ENCODE data around the gene ANKRD33B. TPM values are rescaled to one million over a fixed set of nuclear protein-coding genes. Genes with fewer than 3 reads are reported as not detected.

ANKRD33B gene
- total and polyA plus RNA-seq, 9 of the 15 experiments (the other 6 are each of a cell fraction or from before 2014, with no cell fraction given), result 0.10 to 1.7 (median 0.40) TPM

DNA sequence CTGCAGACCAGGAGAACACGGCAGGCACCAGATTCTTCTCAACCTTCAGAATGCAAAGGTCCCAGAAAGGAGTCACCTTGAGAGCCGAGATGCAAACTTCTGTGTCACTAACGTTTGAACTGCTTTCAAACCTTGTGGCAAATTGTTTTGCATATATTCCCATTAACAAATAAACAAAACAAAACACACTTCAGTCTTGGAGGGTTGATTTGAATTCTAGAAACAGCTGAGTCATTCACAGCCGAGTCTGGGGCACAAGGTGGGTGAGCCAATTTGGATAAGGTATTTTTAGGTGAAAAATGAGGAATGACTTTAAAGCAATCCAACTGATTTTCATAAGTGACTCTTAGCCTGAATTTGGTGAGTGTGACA lies 38.8 kb upstream of the ANKRD33B start (continued):
- TF ChIP-seq, protein P1, sequence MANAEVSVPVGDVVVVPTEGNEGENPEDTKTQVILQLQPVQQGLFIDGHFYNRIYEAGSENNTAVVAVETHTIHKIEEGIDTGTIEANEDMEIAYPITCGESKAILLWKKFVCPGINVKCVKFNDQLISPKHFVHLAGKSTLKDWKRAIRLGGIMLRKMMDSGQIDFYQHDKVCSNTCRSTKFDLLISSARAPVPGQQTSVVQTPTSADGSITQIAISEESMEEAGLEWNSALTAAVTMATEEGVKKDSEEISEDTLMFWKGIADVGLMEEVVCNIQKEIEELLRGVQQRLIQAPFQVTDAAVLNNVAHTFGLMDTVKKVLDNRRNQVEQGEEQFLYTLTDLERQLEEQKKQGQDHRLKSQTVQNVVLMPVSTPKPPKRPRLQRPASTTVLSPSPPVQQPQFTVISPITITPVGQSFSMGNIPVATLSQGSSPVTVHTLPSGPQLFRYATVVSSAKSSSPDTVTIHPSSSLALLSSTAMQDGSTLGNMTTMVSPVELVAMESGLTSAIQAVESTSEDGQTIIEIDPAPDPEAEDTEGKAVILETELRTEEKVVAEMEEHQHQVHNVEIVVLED (CRISPR knock-in tag; IDR thresholded peaks at IDR 0.05), result no peak
- no peak for TF ChIP-seq POLR2B (IDR thresholded peaks at IDR 0.05; ENCODE audit: low read depth, partially characterized antibody)
- TF ChIP-seq, protein P2, sequence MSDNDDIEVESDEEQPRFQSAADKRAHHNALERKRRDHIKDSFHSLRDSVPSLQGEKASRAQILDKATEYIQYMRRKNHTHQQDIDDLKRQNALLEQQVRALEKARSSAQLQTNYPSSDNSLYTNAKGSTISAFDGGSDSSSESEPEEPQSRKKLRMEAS (CRISPR knock-in tag; IDR thresholded peaks at IDR 0.05), result no peak
- TF ChIP-seq KAT7 (CRISPR knock-in tag; IDR thresholded peaks at IDR 0.05; ENCODE audit: borderline replicate concordance), result no peak
- TF ChIP-seq, protein P3, sequence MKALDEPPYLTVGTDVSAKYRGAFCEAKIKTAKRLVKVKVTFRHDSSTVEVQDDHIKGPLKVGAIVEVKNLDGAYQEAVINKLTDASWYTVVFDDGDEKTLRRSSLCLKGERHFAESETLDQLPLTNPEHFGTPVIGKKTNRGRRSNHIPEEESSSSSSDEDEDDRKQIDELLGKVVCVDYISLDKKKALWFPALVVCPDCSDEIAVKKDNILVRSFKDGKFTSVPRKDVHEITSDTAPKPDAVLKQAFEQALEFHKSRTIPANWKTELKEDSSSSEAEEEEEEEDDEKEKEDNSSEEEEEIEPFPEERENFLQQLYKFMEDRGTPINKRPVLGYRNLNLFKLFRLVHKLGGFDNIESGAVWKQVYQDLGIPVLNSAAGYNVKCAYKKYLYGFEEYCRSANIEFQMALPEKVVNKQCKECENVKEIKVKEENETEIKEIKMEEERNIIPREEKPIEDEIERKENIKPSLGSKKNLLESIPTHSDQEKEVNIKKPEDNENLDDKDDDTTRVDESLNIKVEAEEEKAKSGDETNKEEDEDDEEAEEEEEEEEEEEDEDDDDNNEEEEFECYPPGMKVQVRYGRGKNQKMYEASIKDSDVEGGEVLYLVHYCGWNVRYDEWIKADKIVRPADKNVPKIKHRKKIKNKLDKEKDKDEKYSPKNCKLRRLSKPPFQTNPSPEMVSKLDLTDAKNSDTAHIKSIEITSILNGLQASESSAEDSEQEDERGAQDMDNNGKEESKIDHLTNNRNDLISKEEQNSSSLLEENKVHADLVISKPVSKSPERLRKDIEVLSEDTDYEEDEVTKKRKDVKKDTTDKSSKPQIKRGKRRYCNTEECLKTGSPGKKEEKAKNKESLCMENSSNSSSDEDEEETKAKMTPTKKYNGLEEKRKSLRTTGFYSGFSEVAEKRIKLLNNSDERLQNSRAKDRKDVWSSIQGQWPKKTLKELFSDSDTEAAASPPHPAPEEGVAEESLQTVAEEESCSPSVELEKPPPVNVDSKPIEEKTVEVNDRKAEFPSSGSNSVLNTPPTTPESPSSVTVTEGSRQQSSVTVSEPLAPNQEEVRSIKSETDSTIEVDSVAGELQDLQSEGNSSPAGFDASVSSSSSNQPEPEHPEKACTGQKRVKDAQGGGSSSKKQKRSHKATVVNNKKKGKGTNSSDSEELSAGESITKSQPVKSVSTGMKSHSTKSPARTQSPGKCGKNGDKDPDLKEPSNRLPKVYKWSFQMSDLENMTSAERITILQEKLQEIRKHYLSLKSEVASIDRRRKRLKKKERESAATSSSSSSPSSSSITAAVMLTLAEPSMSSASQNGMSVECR (CRISPR knock-in tag; IDR thresholded peaks at IDR 0.05), result no peak
- no peak for TF ChIP-seq SREBF1 (IDR thresholded peaks at IDR 0.05; ENCODE audit: borderline replicate concordance, low read depth, low read length)
- no peak for TF ChIP-seq ZNF695 (CRISPR knock-in tag; IDR thresholded peaks at IDR 0.05)
- no peak for TF ChIP-seq JUNB (CRISPR knock-in tag; conservative IDR thresholded peaks at IDR 0.05)
- TF ChIP-seq PML (IDR thresholded peaks at IDR 0.05; ENCODE audit: low read length), result no peak
- no peak for TF ChIP-seq ZNF436 (CRISPR knock-in tag; IDR thresholded peaks at IDR 0.05)
- no peak for TF ChIP-seq ZBED1 (IDR thresholded peaks at IDR 0.05)
- TF ChIP-seq XRCC5 (IDR thresholded peaks at IDR 0.05; ENCODE audit: low read depth, low read length), result no peak
- TF ChIP-seq, protein P4, sequence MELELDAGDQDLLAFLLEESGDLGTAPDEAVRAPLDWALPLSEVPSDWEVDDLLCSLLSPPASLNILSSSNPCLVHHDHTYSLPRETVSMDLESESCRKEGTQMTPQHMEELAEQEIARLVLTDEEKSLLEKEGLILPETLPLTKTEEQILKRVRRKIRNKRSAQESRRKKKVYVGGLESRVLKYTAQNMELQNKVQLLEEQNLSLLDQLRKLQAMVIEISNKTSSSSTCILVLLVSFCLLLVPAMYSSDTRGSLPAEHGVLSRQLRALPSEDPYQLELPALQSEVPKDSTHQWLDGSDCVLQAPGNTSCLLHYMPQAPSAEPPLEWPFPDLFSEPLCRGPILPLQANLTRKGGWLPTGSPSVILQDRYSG (tag; conservative IDR thresholded peaks at IDR 0.05; ENCODE audit: low read depth), result no peak
- TF ChIP-seq, protein P5, sequence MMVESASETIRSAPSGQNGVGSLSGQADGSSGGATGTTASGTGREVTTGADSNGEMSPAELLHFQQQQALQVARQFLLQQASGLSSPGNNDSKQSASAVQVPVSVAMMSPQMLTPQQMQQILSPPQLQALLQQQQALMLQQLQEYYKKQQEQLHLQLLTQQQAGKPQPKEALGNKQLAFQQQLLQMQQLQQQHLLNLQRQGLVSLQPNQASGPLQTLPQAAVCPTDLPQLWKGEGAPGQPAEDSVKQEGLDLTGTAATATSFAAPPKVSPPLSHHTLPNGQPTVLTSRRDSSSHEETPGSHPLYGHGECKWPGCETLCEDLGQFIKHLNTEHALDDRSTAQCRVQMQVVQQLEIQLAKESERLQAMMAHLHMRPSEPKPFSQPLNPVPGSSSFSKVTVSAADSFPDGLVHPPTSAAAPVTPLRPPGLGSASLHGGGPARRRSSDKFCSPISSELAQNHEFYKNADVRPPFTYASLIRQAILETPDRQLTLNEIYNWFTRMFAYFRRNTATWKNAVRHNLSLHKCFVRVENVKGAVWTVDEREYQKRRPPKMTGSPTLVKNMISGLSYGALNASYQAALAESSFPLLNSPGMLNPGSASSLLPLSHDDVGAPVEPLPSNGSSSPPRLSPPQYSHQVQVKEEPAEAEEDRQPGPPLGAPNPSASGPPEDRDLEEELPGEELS (CRISPR knock-in tag; IDR thresholded peaks at IDR 0.05; ENCODE audit: borderline replicate concordance), result no peak
- no peak for TF ChIP-seq PRMT5 (CRISPR knock-in tag; IDR thresholded peaks at IDR 0.05)
- no peak for TF ChIP-seq MBD2 (IDR thresholded peaks at IDR 0.05; ENCODE audit: borderline replicate concordance, low read depth)
- no peak for TF ChIP-seq HDAC8 (tag; IDR thresholded peaks at IDR 0.05)
- TF ChIP-seq MECOM (CRISPR knock-in tag; IDR thresholded peaks at IDR 0.05), result 0 out of 2 replicates have a peak, but pooled peaks have one; percentile 27
- peak; percentile 97 for TF ChIP-seq MAFG (tag; conservative IDR thresholded peaks at IDR 0.05)
- peak; percentile 84 for TF ChIP-seq C11orf30 (IDR thresholded peaks at IDR 0.05; ENCODE audit: low read depth)
- TF ChIP-seq HDAC2 (IDR thresholded peaks at IDR 0.05), result no peak
- no peak for TF ChIP-seq ELF4 (CRISPR knock-in tag; IDR thresholded peaks at IDR 0.05)

All from K562 (cell line).